Esophagus squamous epithelium (tissue), 5 donors: ENCODE data around the gene HMX2. TPM values are rescaled to one million over a fixed set of nuclear protein-coding genes. Genes with fewer than 3 reads are reported as not detected.

Experiments used
- DNase-seq: peaks from one replicate; lab custom pipeline; 2025; lab: John Stamatoyannopoulos, UW
- H3K27ac ChIP-seq, 4 donors: fragments of 200-600 bp; sonication (generic); one replicate each; pipeline ENCODE4 v1.5.1; 2016 to 2019; ENCODE audit warnings: mild to moderate bottlenecking in 1 of 4
- H3K27me3 ChIP-seq, 4 donors: fragments of 200-600 bp; sonication (generic); 1 replicate in 3 of 4; 2 replicates in 1 of 4; pipeline versions ENCODE4 v1.5.1 to v1.6.0; 2017 to 2021; ENCODE audit warnings: antibody characterized with exemption in 1 of 4
- H3K36me3 ChIP-seq, 3 donors: fragments of 200-600 bp; sonication (generic); one replicate each; pipeline ENCODE4 v1.5.1; 2016 to 2019
- H3K4me1 ChIP-seq, 3 donors: fragments of 200-600 bp; sonication (generic); one replicate each; pipeline ENCODE4 v1.5.1; 2017 to 2019
- H3K4me3 ChIP-seq, 4 donors: fragments of 200-600 bp; sonication (generic); 1 replicate in 3 of 4; 2 replicates in 1 of 4; pipeline ENCODE4 v1.5.1; 2016 to 2019; ENCODE audit warnings: mild to moderate bottlenecking in 2 of 4, moderate library complexity in 1 of 4
- H3K9me3 ChIP-seq, 3 donors: fragments of 200-600 bp; sonication (generic); one replicate each; pipeline ENCODE4 v1.5.1; 2016 to 2019
- POLR2A ChIP-seq, 4 donors: fragments of 450-650 bp; IDR thresholded peaks; one replicate each; pipeline ENCODE4 v1.6.1; 2017; ENCODE audit warnings: antibody characterized with exemption in 4 of 4, mild to moderate bottlenecking in 4 of 4, moderate library complexity in 3 of 4
- WGBS, 2 donors: methylation state at CpG; one replicate each; pipeline ENCODE4 v1.1.5; 2018; 5-methylcytosine and 5-hydroxymethylcytosine counted together
- intact Hi-C: fragments of 100-400 bp; cut with DNase I; formaldehyde crosslinking; loops from one replicate; pipeline ENCODE4 v1.15.0; 2022
- total RNA-seq, 4 donors: library from RNA; depleted of rRNA; stranded (reverse); fragments of >200 nt; gene quantifications; one replicate each; pipeline ENCODE4 v1.1.0, GENCODE V29; 2016
- TF ChIP-seq, protein P1 (sequence below), 6 experiments: fragments of 450-650 bp in 4 of 6; fragments of 200-600 bp in 2 of 6; sonication (generic) in 2 of 6; IDR thresholded peaks; one replicate each; pipeline ENCODE4 v1.5.1; 2016 to 2019; ENCODE audit warnings: antibody characterized with exemption in 6 of 6, mild to moderate bottlenecking in 4 of 6, moderate library complexity in 4 of 6
- donor health status: DM: yes; HTN: yes; CAD: no.

The HMX2 gene
- total RNA-seq, 4 donors from 2014 or later, result not detected

- peaks cover 16 to 100% (median 23%) of the 10 kb centered on the region in 4 donors for H3K27me3 ChIP-seq
- peaks cover 16 to 24% (median 19%) of the 10 kb centered on the region in 3 donors for H3K4me1 ChIP-seq
- intact Hi-C loops, result loop anchor here (10.0 kb wide), 1 partner anchor 235 kb away; no protein-coding TSS in a partner anchor
- 33 to 65% methylated on average over 4 of the region's 4 CpGs for WGBS, 2 donors
- TF ChIP-seq, protein P1, sequence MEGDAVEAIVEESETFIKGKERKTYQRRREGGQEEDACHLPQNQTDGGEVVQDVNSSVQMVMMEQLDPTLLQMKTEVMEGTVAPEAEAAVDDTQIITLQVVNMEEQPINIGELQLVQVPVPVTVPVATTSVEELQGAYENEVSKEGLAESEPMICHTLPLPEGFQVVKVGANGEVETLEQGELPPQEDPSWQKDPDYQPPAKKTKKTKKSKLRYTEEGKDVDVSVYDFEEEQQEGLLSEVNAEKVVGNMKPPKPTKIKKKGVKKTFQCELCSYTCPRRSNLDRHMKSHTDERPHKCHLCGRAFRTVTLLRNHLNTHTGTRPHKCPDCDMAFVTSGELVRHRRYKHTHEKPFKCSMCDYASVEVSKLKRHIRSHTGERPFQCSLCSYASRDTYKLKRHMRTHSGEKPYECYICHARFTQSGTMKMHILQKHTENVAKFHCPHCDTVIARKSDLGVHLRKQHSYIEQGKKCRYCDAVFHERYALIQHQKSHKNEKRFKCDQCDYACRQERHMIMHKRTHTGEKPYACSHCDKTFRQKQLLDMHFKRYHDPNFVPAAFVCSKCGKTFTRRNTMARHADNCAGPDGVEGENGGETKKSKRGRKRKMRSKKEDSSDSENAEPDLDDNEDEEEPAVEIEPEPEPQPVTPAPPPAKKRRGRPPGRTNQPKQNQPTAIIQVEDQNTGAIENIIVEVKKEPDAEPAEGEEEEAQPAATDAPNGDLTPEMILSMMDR (IDR thresholded peaks at IDR 0.05), result no peak
- TF ChIP-seq POLR2A (IDR thresholded peaks at IDR 0.05), result no peak
- H3K36me3 ChIP-seq, result no peaks in the 10 kb centered on the region
- H3K4me3 ChIP-seq, result no peak overlapping the region
- no peak for DNase-seq
- no peak overlapping the region for H3K27ac ChIP-seq
- H3K9me3 ChIP-seq, result peaks cover 0 to 7% (median 5%) of the 10 kb centered on the region in 3 donors
These were observed 18.2 kb upstream of the HMX2 start for GRCh38 chr10:123129618-123130271.

DNA sequence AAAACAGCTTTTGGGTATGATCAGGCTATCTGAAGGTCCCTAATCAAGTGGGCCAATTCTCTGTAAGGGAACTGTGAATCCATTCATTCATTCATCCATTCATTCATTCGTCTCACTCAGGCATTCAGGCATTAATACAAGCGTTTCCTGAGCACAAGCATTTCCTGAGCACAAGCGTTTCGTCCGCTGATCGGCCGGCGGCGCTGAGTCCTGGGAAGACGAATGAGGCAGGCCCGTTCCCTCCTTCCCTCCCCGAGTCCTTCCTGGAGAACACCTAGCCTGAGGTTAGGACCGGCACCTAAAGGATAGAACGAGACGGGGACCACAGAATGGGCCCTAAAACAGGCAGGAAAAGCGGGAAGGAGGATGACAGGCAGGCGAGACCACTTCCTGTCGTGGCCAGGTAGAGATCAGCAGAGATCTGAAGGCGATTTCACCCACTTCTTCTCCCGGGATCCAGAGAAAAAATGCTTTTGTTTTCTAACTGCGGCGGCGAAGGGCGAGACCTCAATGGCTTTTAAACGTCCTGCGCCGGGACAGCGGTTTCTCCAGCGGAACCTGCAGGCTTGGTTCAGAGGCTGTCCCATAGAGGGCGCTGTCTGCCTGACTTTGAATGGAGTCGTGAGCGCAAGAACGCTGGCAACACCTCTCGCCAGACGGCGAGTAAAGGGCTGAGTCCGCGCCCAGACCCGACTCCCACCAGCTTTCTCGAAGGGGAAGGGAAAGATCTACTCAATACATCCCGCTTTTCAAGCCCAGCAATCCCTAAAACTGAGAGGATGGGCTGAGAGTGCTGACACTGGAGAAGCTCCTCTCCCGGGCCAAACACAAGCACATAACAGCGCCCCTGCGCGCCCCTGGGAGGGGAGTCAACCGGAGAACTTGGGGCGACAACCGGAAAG, 15.1 kb upstream of the HMX2 start:
- WGBS, 2 donors, result 5 to 7% methylated on average over 17 to 38 of the region's 48 CpGs
- Histone ChIP-seq H3K4me3 (peak overlapping the region in 2 of 4 donors; percentile 8 to 51), H3K36me3 (no peaks in the 10 kb centered on the region), H3K9me3 (peaks cover 0 to 7% (median 5%) of the 10 kb centered on the region in 3 donors), H3K27ac (no peak overlapping the region), H3K4me1 (peaks cover 44 to 54% (median 50%) of the 10 kb centered on the region in 3 donors), H3K27me3 (peaks cover 45 to 100% (median 50%) of the 10 kb centered on the region in 4 donors)
- intact Hi-C loops, result loop anchor here (2.0 to 10.0 kb wide), 2 partner anchors 232 to 424 kb away; no protein-coding TSS in a partner anchor
- no peak for TF ChIP-seq POLR2A (IDR thresholded peaks at IDR 0.05)
- TF ChIP-seq, protein P1 (IDR thresholded peaks at IDR 0.05), result peak; percentile 86 to 90 (median 88)
- DNase-seq, result peak; percentile 18

GRCh38 chr10:123133541-123134342, 14.2 kb upstream of the HMX2 start:
- Histone ChIP-seq H3K27me3 (peaks cover 52 to 100% (median 56%) of the 10 kb centered on the region in 4 donors), H3K4me1 (peaks cover 44 to 55% (median 50%) of the 10 kb centered on the region in 3 donors), H3K36me3 (no peaks in the 10 kb centered on the region), H3K9me3 (peaks cover 0 to 1% (median 0%) of the 10 kb centered on the region in 3 donors), H3K4me3 (peak overlapping the region in 1 of 4 donors; percentile 51), H3K27ac (no peak overlapping the region)
- 12% methylated on average over 20 to 23 of the region's 40 CpGs for WGBS, 2 donors
- TF ChIP-seq, protein P1 (IDR thresholded peaks at IDR 0.05), result no peak
- no peak for TF ChIP-seq POLR2A (IDR thresholded peaks at IDR 0.05)
- intact Hi-C loops, result loop anchor here (2.0 to 10.0 kb wide), 2 partner anchors 231 to 423 kb away; no protein-coding TSS in a partner anchor
- no peak for DNase-seq

- H3K4me3 ChIP-seq, result peak overlapping the region in 1 of 4 donors; percentile 61
- intact Hi-C loops, result loop anchor here (10.0 kb wide), 1 partner anchor 230 kb away; no protein-coding TSS in a partner anchor
- no peaks in the 10 kb centered on the region for H3K36me3 ChIP-seq
- H3K27ac ChIP-seq, result no peak overlapping the region
- 5 to 20% methylated on average over 1 to 7 of the region's 42 CpGs for whole genome bisulfite sequencing, 2 donors
- H3K4me1 ChIP-seq, result peaks cover 44 to 59% (median 50%) of the 10 kb centered on the region in 3 donors
- TF ChIP-seq, protein P1 (IDR thresholded peaks at IDR 0.05), result no peak
- no peak for TF ChIP-seq POLR2A (IDR thresholded peaks at IDR 0.05)
- H3K27me3 ChIP-seq, result peaks cover 52 to 100% (median 61%) of the 10 kb centered on the region in 4 donors
- H3K9me3 ChIP-seq, result no peaks in the 10 kb centered on the region
- DNase-seq, result no peak
These were observed 13.5 kb upstream of the HMX2 start for GRCh38 chr10:123134343-123134914.
